Measurements from ENCODE around the gene ADAMTS7.
"Not testable (repeated sequence)": the region's sequence is repeated elsewhere in the genome, so short reads cannot be mapped to it uniquely, and the experiment has no call there.

The ADAMTS7 gene

DNA sequence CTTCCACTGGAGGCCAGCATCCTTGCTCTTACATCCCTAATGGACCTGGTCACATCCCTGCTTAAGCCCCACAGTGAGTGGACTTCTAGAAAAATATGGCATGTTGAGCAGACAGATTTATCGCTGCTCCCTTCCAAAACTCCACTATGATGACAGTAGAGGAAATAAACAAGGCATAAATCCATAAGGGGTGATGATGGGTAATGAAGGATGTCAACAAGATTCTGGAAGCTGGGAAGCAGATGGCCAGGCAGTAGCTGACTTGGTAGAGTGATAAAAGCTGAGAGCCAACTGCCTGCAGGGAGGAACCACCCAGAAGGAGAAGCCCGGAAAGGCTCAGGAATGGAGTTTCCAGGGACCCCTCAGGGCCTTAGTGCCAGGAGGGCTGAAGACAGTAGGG is 28.9 kb downstream of the ADAMTS7 start:
- 94 to 96% methylated on average over 1 of the region's 2 CpGs for WGBS, 2 experiments
- H3K27me3 ChIP-seq (ENCODE audit: control insufficient read depth, insufficient read depth, low read length, poor library complexity, severe bottlenecking); H3K4me1 ChIP-seq (ENCODE audit: control insufficient read depth, insufficient read depth, low read length); H3K27ac ChIP-seq (ENCODE audit: insufficient read depth, low read depth, low read length, poor library complexity, severe bottlenecking); H3K4me3 ChIP-seq (ENCODE audit: insufficient read depth, low read depth, low read length); H3K36me3 ChIP-seq (ENCODE audit: control insufficient read depth, insufficient read depth, low read length); H3K9me3 ChIP-seq (ENCODE audit: control insufficient read depth, low read length): not testable (repeated sequence)

DNA sequence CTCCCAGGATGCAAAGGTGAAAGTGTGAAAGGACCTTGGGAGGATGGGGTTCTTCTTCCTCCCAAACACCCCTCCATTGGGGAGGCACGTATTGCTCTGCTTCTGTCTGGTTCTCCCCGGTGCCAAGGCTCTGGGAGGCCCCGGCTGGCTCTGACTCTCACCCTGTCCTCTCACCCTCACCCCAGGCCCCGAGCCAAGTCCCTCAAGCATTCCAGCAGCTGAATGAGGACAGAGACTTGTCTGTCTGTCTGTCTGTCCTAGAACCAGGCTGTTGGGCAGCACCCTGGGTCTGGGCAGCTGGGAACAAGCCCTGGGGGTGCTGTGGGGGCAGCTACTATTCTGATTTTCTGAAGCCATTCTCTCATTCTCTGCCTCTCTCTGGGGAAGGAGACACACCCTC is 29.9 kb downstream of the ADAMTS7 start:
- H3K27ac ChIP-seq (ENCODE audit: insufficient read depth, low read depth, low read length, poor library complexity, severe bottlenecking); H3K9me3 ChIP-seq (ENCODE audit: control insufficient read depth, low read length); H3K4me1 ChIP-seq (ENCODE audit: control insufficient read depth, insufficient read depth, low read length); H3K4me3 ChIP-seq (ENCODE audit: insufficient read depth, low read depth, low read length); H3K36me3 ChIP-seq (ENCODE audit: control insufficient read depth, insufficient read depth, low read length); H3K27me3 ChIP-seq (ENCODE audit: control insufficient read depth, insufficient read depth, low read length, poor library complexity, severe bottlenecking): not testable (repeated sequence)
- 93 to 95% methylated on average over 4 of the region's 4 CpGs for WGBS, 2 experiments

DNA sequence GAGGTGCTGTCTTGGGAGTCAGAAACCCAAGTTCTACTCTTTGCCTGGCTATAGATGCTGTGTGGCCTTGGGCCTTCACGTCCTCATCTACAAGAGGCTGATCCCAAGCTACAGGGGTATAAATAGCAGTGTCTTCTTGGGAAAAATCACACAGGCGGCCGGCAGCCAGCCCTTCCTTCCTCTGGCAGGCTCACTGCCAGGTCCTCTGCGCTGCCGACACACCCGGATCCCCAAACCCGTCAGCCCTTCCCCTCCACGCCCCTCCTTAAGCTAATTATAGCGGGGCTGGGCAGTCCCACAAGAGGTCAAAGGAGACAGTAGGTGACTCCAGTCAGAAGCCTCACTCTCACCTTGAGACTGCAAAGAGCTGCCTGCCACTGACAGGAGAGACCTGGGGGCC is 31.3 kb downstream of the ADAMTS7 start:
- H3K9me3 ChIP-seq (ENCODE audit: control insufficient read depth, low read length); H3K4me1 ChIP-seq (ENCODE audit: control insufficient read depth, insufficient read depth, low read length); H3K36me3 ChIP-seq (ENCODE audit: control insufficient read depth, insufficient read depth, low read length); H3K27ac ChIP-seq (ENCODE audit: insufficient read depth, low read depth, low read length, poor library complexity, severe bottlenecking); H3K27me3 ChIP-seq (ENCODE audit: control insufficient read depth, insufficient read depth, low read length, poor library complexity, severe bottlenecking); H3K4me3 ChIP-seq (ENCODE audit: insufficient read depth, low read depth, low read length): not testable (repeated sequence)
- 90 to 100% methylated on average over 1 of the region's 9 CpGs for WGBS, 2 experiments

DNA sequence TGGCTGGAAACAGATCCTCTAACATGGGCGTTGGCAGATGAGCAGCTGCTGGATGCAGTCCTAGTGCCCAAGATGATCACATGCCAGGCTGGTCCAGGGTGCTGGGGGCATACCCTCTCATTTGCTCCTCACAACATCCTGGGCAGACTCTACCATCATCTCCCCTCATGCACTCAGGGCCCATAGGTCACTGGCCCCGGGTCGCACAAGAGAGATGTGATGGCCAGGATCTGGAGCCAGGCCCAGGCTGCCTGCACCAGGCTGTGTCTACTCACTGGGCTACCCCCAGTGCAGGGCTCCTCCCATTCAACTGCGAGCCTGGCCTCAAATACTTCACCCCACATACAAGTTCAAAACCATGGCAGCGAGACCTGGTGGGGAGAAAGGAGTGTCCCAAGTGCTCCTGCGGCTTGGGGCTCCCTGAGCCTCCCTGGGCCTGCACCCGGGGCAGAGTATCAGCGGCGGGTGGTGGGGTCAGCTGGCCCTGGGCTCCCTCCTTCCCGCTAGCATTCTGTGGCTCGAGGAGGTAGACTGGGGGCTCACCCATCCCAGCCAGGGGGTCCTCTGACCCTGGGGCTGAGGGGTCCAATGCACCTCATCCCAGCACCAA is 32.0 kb downstream of the ADAMTS7 start:
- not testable (repeated sequence) for H3K4me1 ChIP-seq (ENCODE audit: control insufficient read depth, insufficient read depth, low read length); H3K27ac ChIP-seq (ENCODE audit: insufficient read depth, low read depth, low read length, poor library complexity, severe bottlenecking); H3K9me3 ChIP-seq (ENCODE audit: control insufficient read depth, low read length); H3K27me3 ChIP-seq (ENCODE audit: control insufficient read depth, insufficient read depth, low read length, poor library complexity, severe bottlenecking); H3K36me3 ChIP-seq (ENCODE audit: control insufficient read depth, insufficient read depth, low read length); H3K4me3 ChIP-seq (ENCODE audit: insufficient read depth, low read depth, low read length)
- WGBS, 2 experiments = 93 to 94% methylated on average over 10 to 11 of the region's 11 CpGs

DNA sequence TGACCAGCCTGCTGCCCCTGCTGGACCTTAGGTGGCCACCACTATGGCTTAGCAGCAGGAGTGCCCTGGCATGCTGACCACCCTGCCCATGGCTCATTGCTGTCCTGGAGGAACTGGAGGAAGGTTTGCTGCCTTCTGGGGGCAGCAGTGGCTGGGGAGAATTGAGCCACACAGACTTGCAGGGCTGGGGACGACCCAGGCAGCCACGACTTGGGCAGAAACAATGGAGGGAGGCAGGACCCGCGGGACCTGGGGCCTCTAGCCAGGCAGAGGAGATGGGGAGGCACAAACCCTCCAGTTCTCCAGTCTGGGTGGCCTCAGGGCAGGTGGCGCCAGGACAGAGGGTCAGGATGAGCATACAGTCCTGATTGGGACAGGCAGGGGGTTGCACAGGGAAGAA is 32.8 kb downstream of the ADAMTS7 start:
- no peak overlapping the region for H3K27ac ChIP-seq (ENCODE audit: insufficient read depth, low read depth, low read length, poor library complexity, severe bottlenecking)
- WGBS, 2 experiments = 70 to 78% methylated on average over 5 of the region's 5 CpGs

DNA sequence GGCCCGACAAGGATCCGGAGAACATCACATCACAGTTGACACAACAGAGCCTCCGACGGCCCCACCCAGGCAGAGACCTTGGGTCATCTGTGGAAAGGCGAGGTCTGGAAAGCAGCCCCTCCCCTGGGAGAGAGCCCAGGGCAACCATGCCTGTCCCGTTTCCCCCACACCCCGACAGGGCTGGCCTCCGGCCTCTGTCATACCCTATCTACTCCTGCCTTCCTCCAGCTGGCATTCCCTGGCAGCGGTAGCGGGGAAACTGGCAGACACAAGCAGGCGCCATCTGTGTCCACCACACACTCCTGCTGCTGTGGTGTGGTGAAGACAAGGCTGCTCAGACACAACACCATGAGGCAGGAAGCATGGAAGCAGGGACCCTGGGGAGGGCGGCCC is 33.3 kb downstream of the ADAMTS7 start:
- H3K27ac ChIP-seq (ENCODE audit: insufficient read depth, low read depth, low read length, poor library complexity, severe bottlenecking); H3K36me3 ChIP-seq (ENCODE audit: control insufficient read depth, insufficient read depth, low read length); H3K4me3 ChIP-seq (ENCODE audit: insufficient read depth, low read depth, low read length); H3K9me3 ChIP-seq (ENCODE audit: control insufficient read depth, low read length); H3K27me3 ChIP-seq (ENCODE audit: control insufficient read depth, insufficient read depth, low read length, poor library complexity, severe bottlenecking); H3K4me1 ChIP-seq (ENCODE audit: control insufficient read depth, insufficient read depth, low read length): not testable (repeated sequence)
- WGBS, 2 experiments = 94 to 95% methylated on average over 12 of the region's 12 CpGs

More for the DNA sequence above, 32.8 kb downstream of the ADAMTS7 start:
- Histone ChIP-seq H3K27me3 (ENCODE audit: control insufficient read depth, insufficient read depth, low read length, poor library complexity, severe bottlenecking) (no peaks in the 10 kb centered on the region), H3K9me3 (ENCODE audit: control insufficient read depth, low read length) (no peaks in the 10 kb centered on the region), H3K4me1 (ENCODE audit: control insufficient read depth, insufficient read depth, low read length) (no peaks in the 10 kb centered on the region), H3K36me3 (ENCODE audit: control insufficient read depth, insufficient read depth, low read length) (no peaks in the 10 kb centered on the region), H3K4me3 (ENCODE audit: insufficient read depth, low read depth, low read length) (no peak overlapping the region)

DNA sequence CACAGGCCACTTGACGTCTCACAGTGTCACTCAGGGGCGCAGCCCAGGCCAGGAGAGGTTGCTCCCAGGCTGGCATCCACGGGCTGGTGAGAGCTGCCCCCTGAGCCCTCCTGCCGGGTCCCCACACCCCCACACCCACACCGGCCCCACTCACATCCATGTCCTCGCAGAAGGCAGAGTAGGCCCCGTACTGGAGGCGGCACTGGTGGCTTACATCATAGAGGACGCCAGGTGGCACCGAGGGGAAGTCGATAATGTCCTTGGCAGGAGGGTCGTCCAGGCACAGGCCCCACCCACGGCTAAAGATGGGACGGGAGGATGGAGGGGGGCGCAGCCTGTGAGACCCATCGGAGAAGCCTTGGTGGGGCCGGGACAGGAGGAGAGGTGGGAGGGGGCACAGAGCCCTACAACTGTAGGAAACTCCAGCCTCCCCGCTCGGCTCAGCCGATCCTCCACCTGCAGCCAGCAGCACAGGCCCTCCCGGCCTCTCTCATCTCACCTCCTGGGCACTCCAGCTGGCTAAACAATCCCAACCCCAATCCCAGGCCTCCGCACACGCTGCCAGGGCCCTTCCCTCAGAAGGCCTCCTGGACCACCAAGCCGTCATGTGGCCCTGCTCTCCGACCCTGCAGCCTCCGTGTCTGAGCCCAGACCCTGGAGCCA is 33.8 kb downstream of the ADAMTS7 start:
- not testable (repeated sequence) for H3K27me3 ChIP-seq (ENCODE audit: control insufficient read depth, insufficient read depth, low read length, poor library complexity, severe bottlenecking); H3K9me3 ChIP-seq (ENCODE audit: control insufficient read depth, low read length); H3K27ac ChIP-seq (ENCODE audit: insufficient read depth, low read depth, low read length, poor library complexity, severe bottlenecking); H3K36me3 ChIP-seq (ENCODE audit: control insufficient read depth, insufficient read depth, low read length); H3K4me1 ChIP-seq (ENCODE audit: control insufficient read depth, insufficient read depth, low read length); H3K4me3 ChIP-seq (ENCODE audit: insufficient read depth, low read depth, low read length)
- 91 to 93% methylated on average over 22 to 25 of the region's 26 CpGs for WGBS, 2 experiments

DNA sequence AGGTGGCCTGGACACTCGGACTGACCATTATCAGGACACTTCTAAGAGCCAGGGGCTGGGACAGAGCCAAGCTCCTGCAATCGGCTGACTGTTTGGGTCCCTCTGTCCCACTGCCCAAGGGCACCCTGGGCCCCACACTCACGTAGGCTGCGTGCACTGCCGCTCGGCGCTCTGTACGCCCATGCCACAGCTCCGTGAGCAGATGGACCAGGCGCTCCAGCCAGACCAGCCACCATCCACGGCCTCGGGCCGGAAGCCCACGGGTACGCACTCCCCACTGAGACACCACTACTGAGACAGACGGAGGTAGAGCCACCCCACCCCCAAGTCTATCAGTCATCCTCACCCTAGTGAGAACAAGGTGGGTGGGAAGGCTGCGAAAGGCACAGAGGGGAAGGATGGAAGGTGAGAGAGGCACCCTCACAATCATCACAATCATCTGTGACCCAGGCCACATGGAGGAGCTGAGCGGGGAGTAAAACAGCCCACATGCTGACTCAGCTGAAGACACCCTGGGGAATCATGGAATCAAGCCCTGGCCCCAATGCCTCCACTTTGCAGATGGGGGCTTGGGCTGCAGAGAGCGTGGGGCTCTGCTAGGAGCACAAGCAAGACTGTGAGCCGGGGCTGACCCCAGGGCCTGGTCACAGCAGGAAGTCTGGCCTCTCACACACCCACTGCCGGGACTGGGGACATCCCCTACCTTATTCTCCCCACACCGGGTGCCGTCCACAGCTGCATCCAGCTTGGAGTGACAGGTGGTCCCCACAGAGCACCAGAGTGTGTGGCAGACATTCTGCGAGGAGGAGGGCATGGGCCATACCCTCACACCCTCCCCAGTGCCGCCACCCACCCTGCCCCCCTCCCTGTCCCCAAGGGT is 35.0 kb downstream of the ADAMTS7 start:
- H3K27ac ChIP-seq (ENCODE audit: insufficient read depth, low read depth, low read length, poor library complexity, severe bottlenecking); H3K4me1 ChIP-seq (ENCODE audit: control insufficient read depth, insufficient read depth, low read length); H3K4me3 ChIP-seq (ENCODE audit: insufficient read depth, low read depth, low read length); H3K27me3 ChIP-seq (ENCODE audit: control insufficient read depth, insufficient read depth, low read length, poor library complexity, severe bottlenecking); H3K9me3 ChIP-seq (ENCODE audit: control insufficient read depth, low read length); H3K36me3 ChIP-seq (ENCODE audit: control insufficient read depth, insufficient read depth, low read length): not testable (repeated sequence)
- 94 to 95% methylated on average over 22 to 25 of the region's 25 CpGs for WGBS, 2 experiments

DNA sequence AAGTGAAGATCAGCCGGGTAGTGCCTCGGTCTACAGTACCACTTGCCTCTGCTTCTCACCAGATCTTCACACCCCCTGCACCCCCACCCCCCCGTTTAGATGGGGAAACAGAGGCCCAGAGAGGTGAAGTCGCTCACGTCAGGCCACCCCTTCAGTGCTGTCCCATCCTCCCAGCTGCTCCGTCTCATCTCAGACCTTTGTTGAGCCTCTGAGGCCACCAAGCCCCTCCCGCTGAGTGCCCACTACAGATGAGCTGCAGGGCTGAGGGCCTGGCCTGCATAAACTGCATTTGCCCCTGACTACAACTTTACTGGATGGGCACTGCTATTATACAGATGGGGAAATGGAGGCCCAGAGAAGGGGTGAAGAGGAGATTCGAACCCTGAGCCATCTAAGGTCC is 35.8 kb downstream of the ADAMTS7 start:
- Histone ChIP-seq H3K4me3 (ENCODE audit: insufficient read depth, low read depth, low read length) (no peak overlapping the region), H3K27ac (ENCODE audit: insufficient read depth, low read depth, low read length, poor library complexity, severe bottlenecking) (no peak overlapping the region), H3K36me3 (ENCODE audit: control insufficient read depth, insufficient read depth, low read length) (no peaks in the 10 kb centered on the region), H3K9me3 (ENCODE audit: control insufficient read depth, low read length) (no peaks in the 10 kb centered on the region), H3K4me1 (ENCODE audit: control insufficient read depth, insufficient read depth, low read length) (no peaks in the 10 kb centered on the region), H3K27me3 (ENCODE audit: control insufficient read depth, insufficient read depth, low read length, poor library complexity, severe bottlenecking) (no peaks in the 10 kb centered on the region)
- WGBS, 2 experiments = 85% methylated on average over 8 of the region's 8 CpGs

DNA sequence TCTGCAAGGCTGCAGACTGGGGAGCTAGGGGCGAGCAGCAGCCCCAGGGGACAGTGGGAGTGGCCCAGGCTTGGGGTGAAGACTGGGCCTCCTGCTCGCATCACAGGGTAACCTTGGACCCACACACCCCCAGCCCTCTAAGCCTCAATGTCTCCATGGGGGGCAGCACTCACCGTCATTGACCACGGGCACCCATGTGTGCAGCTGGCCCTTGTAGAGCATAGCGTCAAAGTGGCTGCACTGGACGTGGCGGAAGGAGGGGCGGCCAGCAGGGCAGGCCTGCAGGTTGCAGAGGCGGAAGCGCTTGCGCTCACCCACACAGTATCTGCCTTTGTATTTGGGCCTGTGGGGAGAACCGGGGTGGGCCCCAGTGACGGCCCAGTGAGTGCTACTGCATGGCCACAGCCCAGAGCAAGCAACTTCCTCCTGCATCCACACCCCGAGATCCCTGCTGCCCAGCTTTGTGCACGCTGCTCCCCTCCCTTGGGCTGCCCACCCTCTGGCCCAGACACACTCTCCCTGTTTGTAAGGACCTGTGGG is 36.7 kb downstream of the ADAMTS7 start:
- not testable (repeated sequence) for H3K4me1 ChIP-seq (ENCODE audit: control insufficient read depth, insufficient read depth, low read length); H3K27ac ChIP-seq (ENCODE audit: insufficient read depth, low read depth, low read length, poor library complexity, severe bottlenecking); H3K9me3 ChIP-seq (ENCODE audit: control insufficient read depth, low read length); H3K36me3 ChIP-seq (ENCODE audit: control insufficient read depth, insufficient read depth, low read length); H3K27me3 ChIP-seq (ENCODE audit: control insufficient read depth, insufficient read depth, low read length, poor library complexity, severe bottlenecking); H3K4me3 ChIP-seq (ENCODE audit: insufficient read depth, low read depth, low read length)
- WGBS, 2 experiments = 90% methylated on average over 15 of the region's 15 CpGs
